Neural cell (in vitro differentiated cells): ENCODE data around the gene SLC9B2.
A peak's percentile ranks its signal among the peaks of the same experiment; 100 is the strongest.

Source experiments
- EZH2 ChIP-seq: fragments of 200-600, 300-800 bp; shearing (Covaris generic), sonication (generic); IDR thresholded peaks from 2 replicates; pipeline ENCODE4 v1.6.1; 2014; ENCODE audit warnings: antibody characterized with exemption, low read length, borderline replicate concordance, mild to moderate bottlenecking; ENCODE audit not compliant: insufficient read depth, poor library complexity, severe bottlenecking
- SMC3 ChIP-seq: fragments of 450-650 bp; conservative IDR thresholded peaks from 2 replicates; pipeline ENCODE4 v1.6.1; 2014; ENCODE audit warnings: antibody characterized with exemption, mild to moderate bottlenecking, moderate library complexity; ENCODE audit not compliant: poor library complexity
- TF ChIP-seq, protein P1 (sequence below): fragments of 450-650 bp; IDR thresholded peaks from 2 replicates; pipeline ENCODE4 v1.5.1; 2014; ENCODE audit warnings: antibody characterized with exemption, mild to moderate bottlenecking, moderate library complexity; ENCODE audit not compliant: poor library complexity, severe bottlenecking

DNA sequence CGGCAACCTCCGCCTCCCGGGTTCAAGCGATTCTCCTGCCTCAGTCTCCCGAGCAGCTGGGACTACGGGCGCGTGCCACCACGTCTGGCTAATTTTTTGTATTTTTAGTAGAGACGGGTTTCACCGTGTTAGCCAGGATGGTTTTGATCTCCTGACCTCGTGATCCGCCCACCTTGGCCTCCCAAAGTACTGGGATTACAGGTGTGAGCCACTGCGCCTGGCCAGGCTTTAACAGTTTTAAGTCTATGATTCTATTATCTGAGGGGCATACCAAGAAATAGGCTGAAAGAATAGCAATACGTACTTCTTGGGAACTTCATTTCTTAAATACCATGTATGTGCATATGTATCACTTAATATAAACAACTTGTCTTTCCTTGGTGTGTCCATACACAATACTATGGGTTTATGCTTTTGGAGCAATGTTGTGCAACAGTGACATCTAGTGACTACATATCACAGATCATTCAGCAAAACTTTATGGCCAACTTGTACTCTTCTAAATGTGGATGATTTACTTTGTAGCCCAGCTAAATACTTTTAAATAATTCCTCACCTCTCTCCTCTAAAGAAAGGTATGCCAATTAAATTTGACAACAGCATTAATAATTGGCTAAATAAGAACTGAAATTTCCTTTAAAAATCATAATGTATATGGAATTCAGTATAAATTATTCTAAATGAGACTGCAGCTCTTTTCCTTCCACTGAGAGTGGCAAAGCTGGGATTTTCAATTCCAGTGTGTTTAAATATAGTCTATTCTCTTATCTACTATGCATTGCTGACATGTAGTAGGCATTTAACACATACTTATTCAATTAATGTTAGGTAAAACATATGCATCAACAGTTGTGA is 67.5 kb downstream of the SLC9B2 start:
- TF ChIP-seq EZH2 (no peak), SMC3 (peak; percentile 97)
- TF ChIP-seq, protein P1, sequence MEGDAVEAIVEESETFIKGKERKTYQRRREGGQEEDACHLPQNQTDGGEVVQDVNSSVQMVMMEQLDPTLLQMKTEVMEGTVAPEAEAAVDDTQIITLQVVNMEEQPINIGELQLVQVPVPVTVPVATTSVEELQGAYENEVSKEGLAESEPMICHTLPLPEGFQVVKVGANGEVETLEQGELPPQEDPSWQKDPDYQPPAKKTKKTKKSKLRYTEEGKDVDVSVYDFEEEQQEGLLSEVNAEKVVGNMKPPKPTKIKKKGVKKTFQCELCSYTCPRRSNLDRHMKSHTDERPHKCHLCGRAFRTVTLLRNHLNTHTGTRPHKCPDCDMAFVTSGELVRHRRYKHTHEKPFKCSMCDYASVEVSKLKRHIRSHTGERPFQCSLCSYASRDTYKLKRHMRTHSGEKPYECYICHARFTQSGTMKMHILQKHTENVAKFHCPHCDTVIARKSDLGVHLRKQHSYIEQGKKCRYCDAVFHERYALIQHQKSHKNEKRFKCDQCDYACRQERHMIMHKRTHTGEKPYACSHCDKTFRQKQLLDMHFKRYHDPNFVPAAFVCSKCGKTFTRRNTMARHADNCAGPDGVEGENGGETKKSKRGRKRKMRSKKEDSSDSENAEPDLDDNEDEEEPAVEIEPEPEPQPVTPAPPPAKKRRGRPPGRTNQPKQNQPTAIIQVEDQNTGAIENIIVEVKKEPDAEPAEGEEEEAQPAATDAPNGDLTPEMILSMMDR: peak; percentile 94
